ENCODE data around the gene MYOM1.
"Not testable (repeated sequence)": the region's sequence is repeated elsewhere in the genome, so short reads cannot be mapped to it uniquely, and the experiment has no call there.

MYOM1 gene

DNA sequence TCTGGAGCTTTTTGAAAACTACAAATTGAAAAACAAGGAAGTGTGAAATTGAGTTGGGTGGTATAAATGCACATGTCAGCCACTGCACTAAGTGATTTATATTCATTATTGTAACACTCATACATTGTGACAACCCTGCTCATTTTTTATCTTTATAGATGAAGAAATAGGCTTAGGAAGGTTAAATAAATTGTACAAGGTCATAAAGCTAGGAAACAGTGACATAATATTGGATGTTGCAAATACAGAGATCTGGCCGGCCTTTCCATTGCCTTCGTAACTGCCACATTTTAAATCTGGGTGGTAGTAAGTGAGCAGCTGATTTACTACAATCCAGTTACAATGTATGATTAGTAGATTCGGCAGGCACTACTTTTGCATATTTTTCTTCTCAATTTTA, 130.2 kb downstream of the MYOM1 start:
- Mint-ChIP-seq H3K9me3 (no peaks in the 10 kb centered on the region), H3K27me3 (ENCODE audit: low read depth) (no peaks in the 10 kb centered on the region), H3K36me3 (ENCODE audit: low read depth) (no peaks in the 10 kb centered on the region), H3K4me3 (no peak overlapping the region), H3K27ac (no peak overlapping the region), H3K4me1 (ENCODE audit: low read depth) (peaks cover 15% of the 10 kb centered on the region)
- no peak for DNase-seq (ENCODE audit: low spot score)

DNA sequence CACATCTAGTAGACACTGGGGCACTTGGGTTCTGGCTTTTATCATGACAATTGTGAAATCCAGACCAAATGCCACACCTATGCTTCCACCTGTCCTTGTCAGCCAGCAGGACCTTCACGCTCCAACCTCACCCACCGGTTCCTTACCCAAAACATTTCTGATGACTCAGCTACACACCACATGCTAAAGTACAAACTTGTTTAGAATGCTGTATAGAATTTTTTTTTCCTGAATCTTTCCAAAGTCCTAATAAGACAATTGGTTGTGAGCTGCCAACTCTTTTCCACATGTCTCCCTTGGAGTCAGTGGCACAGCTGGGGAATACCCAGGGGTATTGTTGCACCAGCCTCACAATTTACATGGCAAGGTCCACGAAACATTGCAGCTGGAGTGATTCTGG, 131.3 kb downstream of the MYOM1 start:
- no peak overlapping the region for H3K4me3 Mint-ChIP-seq
- H3K36me3 Mint-ChIP-seq (ENCODE audit: low read depth): no peaks in the 10 kb centered on the region
- peak overlapping the region; percentile 12 for H3K27ac Mint-ChIP-seq
- no peaks in the 10 kb centered on the region for H3K27me3 Mint-ChIP-seq (ENCODE audit: low read depth)
- no peaks in the 10 kb centered on the region for H3K9me3 Mint-ChIP-seq
- peaks cover 13% of the 10 kb centered on the region for H3K4me1 Mint-ChIP-seq (ENCODE audit: low read depth)
- DNase-seq (ENCODE audit: low spot score): no peak

DNA sequence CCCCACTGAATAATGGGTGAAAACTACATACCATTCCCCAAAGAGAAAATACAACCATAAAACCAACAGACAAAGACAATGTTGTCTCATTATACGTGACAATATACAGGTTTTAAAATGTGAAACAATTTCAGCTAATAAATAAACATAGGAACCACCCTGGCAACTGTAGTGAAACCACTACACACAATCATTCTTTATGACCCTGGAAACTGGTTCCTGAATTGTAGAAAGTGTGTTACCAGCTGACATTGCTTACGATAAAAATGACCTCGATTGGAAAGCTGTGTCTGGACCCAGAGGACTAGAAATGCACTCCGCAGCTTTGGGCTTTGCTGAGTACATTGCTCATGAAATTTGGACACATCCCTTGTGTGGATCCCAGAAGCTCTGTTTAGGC, 132.9 kb downstream of the MYOM1 start:
- Mint-ChIP-seq H3K9me3 (no peaks in the 10 kb centered on the region), H3K4me3 (no peak overlapping the region), H3K4me1 (ENCODE audit: low read depth) (peaks cover 13% of the 10 kb centered on the region), H3K36me3 (ENCODE audit: low read depth) (no peaks in the 10 kb centered on the region), H3K27ac (no peak overlapping the region), H3K27me3 (ENCODE audit: low read depth) (no peaks in the 10 kb centered on the region)
- no peak for DNase-seq (ENCODE audit: low spot score)

DNA sequence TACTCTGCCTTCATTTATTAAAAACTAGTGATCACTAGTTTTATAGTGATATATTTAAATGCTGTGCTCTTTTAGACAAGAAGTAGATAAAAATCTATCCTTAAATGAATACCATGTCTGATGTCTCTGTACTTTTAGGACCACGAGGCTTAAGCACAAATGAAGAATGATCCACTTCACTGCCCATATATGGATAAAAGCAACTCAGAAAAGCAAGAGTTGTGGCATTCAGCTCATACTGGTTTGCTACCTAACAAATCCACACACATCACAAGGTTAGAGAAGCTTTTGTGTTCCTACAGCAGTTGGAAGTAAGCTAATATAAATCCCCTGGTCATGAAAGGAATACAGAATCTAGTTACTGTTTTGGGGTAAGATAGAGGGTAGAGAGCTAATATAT, 134.2 kb downstream of the MYOM1 start:
- no peaks in the 10 kb centered on the region for H3K27me3 Mint-ChIP-seq (ENCODE audit: low read depth)
- no peaks in the 10 kb centered on the region for H3K9me3 Mint-ChIP-seq
- DNase-seq (ENCODE audit: low spot score): no peak
- H3K27ac Mint-ChIP-seq: no peak overlapping the region
- H3K36me3 Mint-ChIP-seq (ENCODE audit: low read depth): no peaks in the 10 kb centered on the region
- peaks cover 13% of the 10 kb centered on the region for H3K4me1 Mint-ChIP-seq (ENCODE audit: low read depth)
- H3K4me3 Mint-ChIP-seq: no peak overlapping the region

DNA sequence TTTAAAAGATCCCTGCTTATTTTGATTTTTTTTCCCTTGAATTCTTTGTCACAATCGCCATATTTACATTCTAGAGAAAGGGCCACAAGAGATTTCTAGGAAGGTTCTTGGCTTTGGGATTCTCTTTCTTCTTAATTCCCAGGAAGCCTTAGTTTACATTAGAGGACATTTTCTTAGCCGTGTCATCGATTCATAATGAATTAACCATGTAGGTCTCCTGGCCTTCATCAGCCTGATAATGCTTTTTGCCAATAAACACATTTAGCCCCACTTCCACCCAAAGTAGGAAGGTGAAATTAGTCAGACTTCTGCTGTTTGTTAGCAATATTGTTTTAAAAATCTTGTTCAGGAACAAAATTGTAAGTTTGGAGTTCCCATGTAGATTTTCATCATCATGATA, 135.6 kb downstream of the MYOM1 start:
- Mint-ChIP-seq H3K9me3 (no peaks in the 10 kb centered on the region), H3K4me3 (no peak overlapping the region), H3K27me3 (ENCODE audit: low read depth) (no peaks in the 10 kb centered on the region), H3K27ac (no peak overlapping the region), H3K36me3 (ENCODE audit: low read depth) (no peaks in the 10 kb centered on the region), H3K4me1 (ENCODE audit: low read depth) (peaks cover 13% of the 10 kb centered on the region)
- no peak for DNase-seq (ENCODE audit: low spot score)

DNA sequence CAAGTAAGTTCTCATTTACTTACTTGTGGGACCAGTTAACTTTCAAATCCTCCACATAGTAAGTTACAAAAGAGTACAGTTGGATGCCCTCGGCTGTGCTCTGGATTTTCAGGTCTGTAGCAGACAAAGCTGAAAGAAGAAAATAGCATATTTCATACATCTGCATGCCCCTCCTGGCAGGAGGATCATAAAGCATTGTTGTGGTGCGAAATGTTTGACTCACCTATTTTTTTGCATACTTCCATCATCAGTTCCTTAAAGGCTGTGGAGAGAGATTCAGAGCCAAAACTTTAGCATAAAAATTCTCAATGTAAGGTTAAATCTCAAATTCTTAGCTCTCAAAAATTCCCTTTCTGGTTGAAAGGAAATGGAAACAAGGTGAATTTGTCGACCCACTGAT, 136.0 kb downstream of the MYOM1 start:
- no peak for DNase-seq (ENCODE audit: low spot score)
- Mint-ChIP-seq H3K4me3 (no peak overlapping the region), H3K36me3 (ENCODE audit: low read depth) (no peaks in the 10 kb centered on the region), H3K9me3 (no peaks in the 10 kb centered on the region), H3K4me1 (ENCODE audit: low read depth) (peaks cover 10% of the 10 kb centered on the region), H3K27me3 (ENCODE audit: low read depth) (no peaks in the 10 kb centered on the region), H3K27ac (no peak overlapping the region)

DNA sequence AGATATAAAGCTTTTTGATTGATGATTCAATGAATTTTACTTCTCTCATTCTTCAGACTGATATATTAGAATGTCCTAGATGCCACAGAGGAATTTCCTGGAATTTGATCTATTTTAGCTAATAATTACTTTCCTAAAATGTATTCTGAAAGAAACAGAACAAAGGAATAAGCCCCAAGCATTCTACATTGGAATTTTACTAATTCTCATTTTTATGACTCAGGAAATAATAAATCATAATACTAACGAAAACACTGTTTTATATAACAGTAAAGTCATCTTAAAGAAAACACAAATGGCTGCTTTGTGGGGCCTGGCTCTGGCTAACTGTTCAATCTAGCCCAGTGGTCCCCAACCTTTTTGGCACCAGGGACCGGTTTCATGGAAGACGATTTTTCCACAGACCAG, 138.2 kb downstream of the MYOM1 start:
- Mint-ChIP-seq H3K4me1 (ENCODE audit: low read depth) (peaks cover 2% of the 10 kb centered on the region), H3K4me3 (no peak overlapping the region), H3K27me3 (ENCODE audit: low read depth) (no peaks in the 10 kb centered on the region), H3K36me3 (ENCODE audit: low read depth) (no peaks in the 10 kb centered on the region), H3K27ac (no peak overlapping the region), H3K9me3 (no peaks in the 10 kb centered on the region)
- DNase-seq (ENCODE audit: low spot score): no peak

DNA sequence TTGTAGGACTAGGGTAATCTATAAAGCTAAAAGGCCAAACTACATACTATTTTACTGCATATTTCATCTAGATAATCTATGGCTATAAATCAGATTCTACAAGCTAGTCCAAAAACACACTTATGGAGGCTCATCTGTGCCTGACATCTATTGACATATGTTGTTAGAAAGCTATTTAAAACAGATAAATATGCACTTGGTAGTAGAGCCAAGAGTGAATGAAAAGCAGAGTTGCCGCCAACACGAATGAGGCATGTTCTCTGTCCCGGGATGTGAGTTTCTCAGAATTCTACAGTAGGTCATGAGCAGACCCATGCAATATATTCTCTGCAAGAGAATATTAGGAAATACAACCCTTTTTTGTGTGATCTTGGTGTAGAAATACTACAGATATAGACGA, 140.1 kb downstream of the MYOM1 start:
- H3K4me3 Mint-ChIP-seq: no peak overlapping the region
- H3K36me3 Mint-ChIP-seq (ENCODE audit: low read depth): no peaks in the 10 kb centered on the region
- H3K9me3 Mint-ChIP-seq: no peaks in the 10 kb centered on the region
- H3K27me3 Mint-ChIP-seq (ENCODE audit: low read depth): no peaks in the 10 kb centered on the region
- peaks cover 8% of the 10 kb centered on the region for H3K4me1 Mint-ChIP-seq (ENCODE audit: low read depth)
- DNase-seq (ENCODE audit: low spot score): no peak
- no peak overlapping the region for H3K27ac Mint-ChIP-seq

DNA sequence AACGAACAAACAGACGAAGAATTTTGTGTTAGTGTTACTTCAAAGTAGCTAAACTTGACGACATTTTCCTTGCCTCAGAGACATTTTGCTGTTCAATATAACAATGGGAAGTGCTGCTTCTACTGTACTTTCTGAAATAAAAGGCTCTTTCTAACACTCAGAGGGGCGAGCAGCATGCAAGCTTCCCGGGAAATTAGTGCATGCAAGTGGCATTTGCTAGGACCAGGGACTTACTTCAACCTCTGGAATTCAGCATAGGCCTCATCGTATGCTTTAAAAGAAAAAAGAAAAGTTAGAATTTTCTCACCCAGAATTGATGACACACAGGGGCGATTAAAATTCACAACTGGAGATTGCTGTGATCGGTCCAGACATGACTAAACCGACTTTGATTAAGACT, 144.3 kb downstream of the MYOM1 start:
- H3K9me3 Mint-ChIP-seq: no peaks in the 10 kb centered on the region
- H3K4me1 Mint-ChIP-seq (ENCODE audit: low read depth): peaks cover 16% of the 10 kb centered on the region
- no peak for DNase-seq (ENCODE audit: low spot score)
- H3K27me3 Mint-ChIP-seq (ENCODE audit: low read depth): no peaks in the 10 kb centered on the region
- H3K27ac Mint-ChIP-seq: no peak overlapping the region
- no peak overlapping the region for H3K4me3 Mint-ChIP-seq
- no peaks in the 10 kb centered on the region for H3K36me3 Mint-ChIP-seq (ENCODE audit: low read depth)

DNA sequence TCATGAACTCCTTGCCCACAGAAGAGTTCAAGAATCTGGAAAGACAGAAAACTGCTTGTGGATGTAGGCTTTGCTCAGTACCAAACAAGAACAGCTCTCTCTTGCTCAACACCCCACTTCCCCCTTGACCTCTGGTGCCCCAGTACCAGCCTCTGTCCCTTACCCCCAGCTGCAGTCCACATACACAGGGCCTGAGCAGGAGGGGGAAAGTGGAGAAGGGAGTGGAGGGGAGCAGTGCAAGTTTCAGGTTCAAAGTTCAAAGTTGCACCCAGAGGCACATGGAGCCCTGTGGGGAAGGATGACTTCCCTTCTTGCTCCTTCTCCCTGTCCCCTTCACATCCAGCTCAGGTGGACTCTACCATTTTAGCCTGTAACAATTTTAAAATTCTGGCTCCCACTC, 145.7 kb downstream of the MYOM1 start:
- no peaks in the 10 kb centered on the region for H3K27me3 Mint-ChIP-seq (ENCODE audit: low read depth)
- no peak for DNase-seq (ENCODE audit: low spot score)
- H3K27ac Mint-ChIP-seq: no peak overlapping the region
- no peak overlapping the region for H3K4me3 Mint-ChIP-seq
- H3K36me3 Mint-ChIP-seq (ENCODE audit: low read depth): no peaks in the 10 kb centered on the region
- peaks cover 26% of the 10 kb centered on the region for H3K4me1 Mint-ChIP-seq (ENCODE audit: low read depth)
- H3K9me3 Mint-ChIP-seq: no peaks in the 10 kb centered on the region

DNA sequence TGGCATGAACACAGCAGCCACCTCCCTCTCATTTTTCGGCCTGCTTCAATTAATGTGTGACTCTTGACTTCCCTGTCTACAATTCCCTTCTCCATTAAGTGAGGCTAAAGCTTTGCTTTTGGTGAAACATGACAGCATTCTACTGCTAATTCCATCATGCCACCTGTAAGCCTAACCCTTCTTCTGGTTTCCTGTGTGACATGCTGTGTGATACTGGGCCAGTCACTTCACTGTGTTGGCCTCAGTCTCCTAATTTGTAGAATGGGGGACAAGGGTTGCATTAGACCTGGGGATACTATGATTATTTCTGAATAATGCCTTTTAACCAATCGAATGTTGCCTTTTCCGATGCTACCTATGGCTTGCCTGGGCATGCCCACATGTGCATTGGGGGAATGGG, 146.4 kb downstream of the MYOM1 start:
- not testable (repeated sequence) for H3K27me3 Mint-ChIP-seq (ENCODE audit: low read depth); H3K9me3 Mint-ChIP-seq; H3K36me3 Mint-ChIP-seq (ENCODE audit: low read depth); H3K4me3 Mint-ChIP-seq; DNase-seq (ENCODE audit: low spot score); H3K27ac Mint-ChIP-seq
- H3K4me1 Mint-ChIP-seq (ENCODE audit: low read depth): peaks cover 29% of the 10 kb centered on the region

DNA sequence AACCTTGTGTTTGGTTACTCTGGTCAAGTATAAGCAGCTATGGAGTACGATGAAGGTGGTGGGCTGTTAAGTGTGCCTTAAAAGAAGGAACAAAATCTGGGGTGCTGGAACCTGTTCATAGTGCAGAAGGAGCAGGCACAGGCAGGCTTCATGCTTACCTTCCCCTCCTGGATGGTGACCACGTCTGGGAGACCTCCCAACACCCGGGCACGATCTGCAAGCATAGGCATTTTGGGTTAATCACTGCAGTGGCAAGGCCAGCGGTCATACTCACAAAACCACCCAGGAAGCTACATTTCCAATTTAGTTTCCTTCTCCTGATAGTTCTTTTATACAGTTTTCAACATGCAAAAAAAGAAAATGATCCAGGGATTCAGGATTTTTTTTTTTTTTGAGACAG, 148.1 kb downstream of the MYOM1 start:
- DNase-seq (ENCODE audit: low spot score): no peak
- Mint-ChIP-seq H3K27me3 (ENCODE audit: low read depth) (no peaks in the 10 kb centered on the region), H3K27ac (no peak overlapping the region), H3K36me3 (ENCODE audit: low read depth) (no peaks in the 10 kb centered on the region), H3K9me3 (no peaks in the 10 kb centered on the region), H3K4me3 (no peak overlapping the region), H3K4me1 (ENCODE audit: low read depth) (peaks cover 42% of the 10 kb centered on the region)

DNA sequence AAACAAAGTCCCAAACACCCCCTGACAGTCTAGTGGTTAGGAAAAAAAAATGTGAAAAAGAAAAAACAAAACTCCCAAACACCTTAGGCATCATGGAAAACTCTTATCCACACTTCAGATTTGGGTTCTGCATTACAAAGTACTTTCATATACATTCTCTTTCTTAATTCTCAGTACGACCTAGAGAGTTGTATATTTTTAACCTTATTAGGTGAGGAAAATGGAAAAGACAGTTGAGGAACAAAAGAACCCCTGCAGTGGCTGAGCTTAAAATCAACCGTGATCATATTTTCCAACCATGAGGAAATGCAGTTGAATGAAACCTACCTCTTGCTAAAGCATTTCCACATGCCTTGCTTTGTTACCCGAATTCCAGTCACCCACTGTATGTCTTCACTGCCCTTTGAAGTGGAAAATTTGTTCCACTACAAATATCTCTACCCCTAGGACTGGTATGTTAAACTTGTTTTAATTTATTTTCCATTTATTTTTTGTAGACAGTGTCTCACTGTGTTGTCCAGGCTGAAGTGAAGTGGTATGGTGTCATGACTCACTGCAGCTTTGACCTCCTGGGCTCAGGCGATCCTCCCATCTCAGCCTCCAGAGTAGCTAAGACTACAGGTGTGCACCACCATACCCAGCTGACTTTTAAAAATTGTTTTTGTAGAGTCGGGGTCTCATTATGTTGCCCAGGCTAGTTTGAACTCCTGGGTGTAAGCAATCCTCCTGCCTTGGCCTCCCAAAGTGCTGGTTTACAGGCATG, 149.9 kb downstream of the MYOM1 start:
- no peaks in the 10 kb centered on the region for H3K36me3 Mint-ChIP-seq (ENCODE audit: low read depth)
- peaks cover 38% of the 10 kb centered on the region for H3K4me1 Mint-ChIP-seq (ENCODE audit: low read depth)
- H3K9me3 Mint-ChIP-seq: no peaks in the 10 kb centered on the region
- H3K27ac Mint-ChIP-seq: no peak overlapping the region
- no peaks in the 10 kb centered on the region for H3K27me3 Mint-ChIP-seq (ENCODE audit: low read depth)
- H3K4me3 Mint-ChIP-seq: no peak overlapping the region
- DNase-seq (ENCODE audit: low spot score): no peak

DNA sequence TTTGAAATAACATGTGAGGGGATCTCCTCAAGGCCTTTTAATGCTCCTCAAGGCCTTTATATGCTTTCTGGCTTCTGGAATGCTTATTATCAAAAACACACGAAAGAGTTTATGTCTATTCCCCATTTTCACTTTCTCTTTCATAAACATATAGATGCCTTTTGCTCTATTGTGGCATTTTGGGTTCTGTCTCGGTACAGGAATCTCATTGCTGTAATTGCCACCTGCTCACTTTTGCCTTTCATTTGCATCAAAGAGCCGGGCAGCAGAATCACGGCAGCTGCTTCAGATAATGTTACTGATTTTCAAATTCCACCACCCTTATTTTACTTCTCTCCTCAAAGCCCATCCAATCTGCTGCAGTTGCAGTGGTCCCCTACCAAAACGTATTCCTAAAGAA, 152.0 kb downstream of the MYOM1 start:
- no peak for DNase-seq (ENCODE audit: low spot score)
- H3K36me3 Mint-ChIP-seq (ENCODE audit: low read depth): no peaks in the 10 kb centered on the region

DNA sequence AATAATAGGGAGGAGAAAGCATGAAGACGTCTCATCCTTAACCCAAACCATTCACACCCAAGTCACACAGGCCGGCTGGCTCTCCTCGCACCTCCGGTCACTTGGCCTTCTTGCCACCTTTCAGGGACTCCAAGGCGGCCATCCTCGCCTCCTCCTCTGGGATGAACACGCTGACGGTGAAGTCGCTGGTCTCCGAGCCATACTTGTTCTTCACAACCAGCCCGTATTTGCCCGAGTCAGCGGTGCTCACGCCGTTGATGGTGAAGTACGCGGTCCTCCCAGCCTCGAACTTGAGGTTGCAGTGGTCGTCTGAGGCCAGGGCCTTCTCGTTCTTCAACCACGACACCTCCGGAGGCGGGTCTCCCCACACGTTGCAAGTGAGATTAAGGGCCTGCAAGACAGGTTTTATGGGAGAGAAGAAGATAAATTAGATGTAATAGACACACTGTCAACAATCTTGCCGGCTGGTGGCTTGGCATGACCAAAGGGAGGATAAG, 152.6 kb downstream of the MYOM1 start:
- Mint-ChIP-seq H3K27me3 (ENCODE audit: low read depth) (no peaks in the 10 kb centered on the region), H3K4me1 (ENCODE audit: low read depth) (peaks cover 42% of the 10 kb centered on the region), H3K27ac (peak overlapping the region; percentile 78)

More for the DNA sequence above, 152.0 kb downstream of the MYOM1 start:
- peak overlapping the region; percentile 75 for H3K4me3 Mint-ChIP-seq
- peaks cover 38% of the 10 kb centered on the region for H3K4me1 Mint-ChIP-seq (ENCODE audit: low read depth)
- H3K27ac Mint-ChIP-seq: peak overlapping the region; percentile 78
- no peaks in the 10 kb centered on the region for H3K27me3 Mint-ChIP-seq (ENCODE audit: low read depth)
- no peaks in the 10 kb centered on the region for H3K9me3 Mint-ChIP-seq

More for the DNA sequence above, 152.6 kb downstream of the MYOM1 start:
- no peak for DNase-seq (ENCODE audit: low spot score)
- no peaks in the 10 kb centered on the region for H3K9me3 Mint-ChIP-seq
- peak overlapping the region; percentile 75 for H3K4me3 Mint-ChIP-seq
- H3K36me3 Mint-ChIP-seq (ENCODE audit: low read depth): no peaks in the 10 kb centered on the region
